Activated effector memory CD4-positive, alpha-beta T cell treated with Interleukin-2 at 50 U/mL for 16 hours (primary cell): Measurements from ENCODE around the gene MS4A10.
"Not testable (repeated sequence)": the region's sequence is repeated elsewhere in the genome, so short reads cannot be mapped to it uniquely, and the experiment has no call there.

Source experiments
- DNase-seq: peaks from one replicate; pipeline ENCODE4 v3.0.0-alpha.2; 2020

Gene MS4A10

GRCh38 chr11:60790726-60791125 lies 5.6 kb downstream of the MS4A10 start:
- DNase-seq = no peak

- DNase-seq = no peak
These were observed 6.2 kb downstream of the MS4A10 start for GRCh38 chr11:60791153-60791933.

GRCh38 chr11:60792521-60792920 lies 7.4 kb downstream of the MS4A10 start:
- no peak for DNase-seq

- no peak for DNase-seq
These were observed 10.2 kb downstream of the MS4A10 start for GRCh38 chr11:60795291-60795690.

- no peak for DNase-seq
These were observed 12.9 kb downstream of the MS4A10 start for GRCh38 chr11:60797846-60798630.

- DNase-seq = no peak
These were observed 13.5 kb downstream of the MS4A10 start for GRCh38 chr11:60798631-60799030.

- DNase-seq = no peak
These were observed 16.1 kb downstream of the MS4A10 start for GRCh38 chr11:60801194-60801593.

- no peak for DNase-seq
These were observed 18.3 kb downstream of the MS4A10 start for GRCh38 chr11:60803273-60803936.

GRCh38 chr11:60809249-60809648 lies 24.1 kb downstream of the MS4A10 start:
- DNase-seq = no peak

- no peak for DNase-seq
These were observed 24.6 kb downstream of the MS4A10 start for GRCh38 chr11:60809691-60810090.

- no peak for DNase-seq
These were observed 25.0 kb downstream of the MS4A10 start for GRCh38 chr11:60810151-60810550.

GRCh38 chr11:60810569-60810968 lies 25.4 kb downstream of the MS4A10 start:
- DNase-seq = no peak

GRCh38 chr11:60813324-60813723 lies 28.2 kb downstream of the MS4A10 start:
- no peak for DNase-seq

GRCh38 chr11:60814112-60814511 lies 29.0 kb downstream of the MS4A10 start:
- DNase-seq = no peak

- no peak for DNase-seq
These were observed 31.5 kb downstream of the MS4A10 start for GRCh38 chr11:60816590-60817157.

- DNase-seq = no peak
These were observed 32.9 kb downstream of the MS4A10 start for GRCh38 chr11:60818057-60818456.

GRCh38 chr11:60821827-60822599 lies 36.9 kb downstream of the MS4A10 start:
- DNase-seq = no peak

- DNase-seq = not testable (repeated sequence)
These were observed 38.7 kb downstream of the MS4A10 start for GRCh38 chr11:60823745-60824306.

- DNase-seq = no peak
These were observed 40.0 kb downstream of the MS4A10 start for GRCh38 chr11:60825118-60825517.

GRCh38 chr11:60825790-60826189 lies 40.7 kb downstream of the MS4A10 start:
- DNase-seq = no peak

- DNase-seq = no peak
These were observed 45.5 kb downstream of the MS4A10 start for GRCh38 chr11:60830478-60831142.

- DNase-seq = peak; percentile 64
These were observed 46.0 kb downstream of the MS4A10 start for GRCh38 chr11:60831143-60831500.
